Medulla oblongata (tissue), 1 donor: Measurements from ENCODE around the gene PTCD1.

Experiments used
- DNase-seq: peaks from one replicate; pipeline ENCODE4 v3.0.0-alpha.2; 2015; ENCODE audit errors: extremely low spot score

PTCD1 gene

GRCh38 chr7:99369767-99370391, 68.7 kb downstream of the PTCD1 start:
- no peak for DNase-seq

- no peak for DNase-seq
Measured at GRCh38 chr7:99368750-99369389, 69.7 kb downstream of the PTCD1 start.
